Measurements from ENCODE around the gene ATP2B3. TPM values are rescaled to one million over a fixed set of nuclear protein-coding genes. Genes with fewer than 3 reads are reported as not detected.

ATP2B3 gene
- total RNA-seq, 2 experiments from 2014 or later: not detected

DNA sequence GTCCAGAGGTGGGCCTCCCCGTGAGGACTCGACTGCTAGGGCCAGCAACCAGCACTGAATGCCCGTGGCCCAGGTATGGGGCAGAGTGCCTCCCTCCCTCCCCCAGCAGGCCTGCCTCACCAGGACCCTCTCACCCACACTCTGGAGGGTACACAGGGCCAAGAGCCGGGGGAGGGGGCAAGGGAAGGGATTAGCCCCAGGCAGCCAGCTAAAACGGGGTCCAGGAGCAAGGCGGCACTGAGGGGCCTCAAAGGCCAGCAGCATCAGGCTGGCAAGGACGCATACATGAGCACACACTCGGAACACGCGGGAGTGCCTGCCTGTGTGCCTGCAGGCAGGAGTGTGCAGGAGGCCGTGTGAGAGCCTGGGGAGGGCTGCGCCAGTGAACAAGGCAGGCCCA, 111.2 kb downstream of the ATP2B3 start:
- ATAC-seq: no peak
- no peaks in the 10 kb centered on the region for H3K27me3 Mint-ChIP-seq

DNA sequence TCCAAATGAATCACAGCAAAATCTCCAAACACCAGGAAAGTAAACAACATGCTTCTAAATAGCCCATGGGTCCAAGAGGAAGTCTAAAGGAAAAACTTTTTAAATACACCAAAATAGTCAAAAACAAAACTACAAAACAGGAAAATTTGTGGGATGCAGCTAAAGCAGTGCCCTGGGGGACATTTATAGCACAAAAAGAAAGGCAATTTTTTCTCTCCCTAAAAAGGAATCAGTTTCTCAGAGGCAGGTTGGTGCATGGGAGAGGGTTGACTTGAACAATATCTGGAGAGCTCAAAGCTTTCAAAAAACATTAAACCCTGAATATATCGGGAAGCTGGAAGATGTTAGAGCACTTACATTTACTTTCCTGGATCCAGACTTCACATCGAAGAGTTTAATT, 113.9 kb downstream of the ATP2B3 start:
- ATAC-seq (no peak), DNase-seq (no peak)
- TF ChIP-seq, protein P1, sequence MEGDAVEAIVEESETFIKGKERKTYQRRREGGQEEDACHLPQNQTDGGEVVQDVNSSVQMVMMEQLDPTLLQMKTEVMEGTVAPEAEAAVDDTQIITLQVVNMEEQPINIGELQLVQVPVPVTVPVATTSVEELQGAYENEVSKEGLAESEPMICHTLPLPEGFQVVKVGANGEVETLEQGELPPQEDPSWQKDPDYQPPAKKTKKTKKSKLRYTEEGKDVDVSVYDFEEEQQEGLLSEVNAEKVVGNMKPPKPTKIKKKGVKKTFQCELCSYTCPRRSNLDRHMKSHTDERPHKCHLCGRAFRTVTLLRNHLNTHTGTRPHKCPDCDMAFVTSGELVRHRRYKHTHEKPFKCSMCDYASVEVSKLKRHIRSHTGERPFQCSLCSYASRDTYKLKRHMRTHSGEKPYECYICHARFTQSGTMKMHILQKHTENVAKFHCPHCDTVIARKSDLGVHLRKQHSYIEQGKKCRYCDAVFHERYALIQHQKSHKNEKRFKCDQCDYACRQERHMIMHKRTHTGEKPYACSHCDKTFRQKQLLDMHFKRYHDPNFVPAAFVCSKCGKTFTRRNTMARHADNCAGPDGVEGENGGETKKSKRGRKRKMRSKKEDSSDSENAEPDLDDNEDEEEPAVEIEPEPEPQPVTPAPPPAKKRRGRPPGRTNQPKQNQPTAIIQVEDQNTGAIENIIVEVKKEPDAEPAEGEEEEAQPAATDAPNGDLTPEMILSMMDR (IDR thresholded peaks at IDR 0.05): no peak
- Mint-ChIP-seq H3K4me1 (ENCODE audit: low read depth) (no peaks in the 10 kb centered on the region), H3K27me3 (no peaks in the 10 kb centered on the region), H3K36me3 (ENCODE audit: low read depth) (no peaks in the 10 kb centered on the region), H3K9me3 (peaks cover 4% of the 10 kb centered on the region), H3K4me3 (no peak overlapping the region), H3K27ac (no peak overlapping the region)
- ChIA-PET CTCF (interaction anchor here (1.0 to 2.0 kb wide), 3 partner anchors 10 to 91 kb away, joined by 3 to 7 read pairs (median 5); no protein-coding TSS in a partner anchor), POLR2A (no interaction called here)
- intact Hi-C loops (cut with micrococcal nuclease): no loop called here

More for the DNA sequence above, 111.2 kb downstream of the ATP2B3 start:
- H3K36me3 Mint-ChIP-seq (ENCODE audit: low read depth): no peaks in the 10 kb centered on the region
- intact Hi-C loops (cut with micrococcal nuclease): no loop called here
- H3K9me3 Mint-ChIP-seq: peaks cover 4% of the 10 kb centered on the region
- TF ChIP-seq, protein P1 (IDR thresholded peaks at IDR 0.05): no peak
- ChIA-PET POLR2A (no interaction called here), CTCF (no interaction called here)
- H3K4me3 Mint-ChIP-seq: no peak overlapping the region
- H3K4me1 Mint-ChIP-seq (ENCODE audit: low read depth): no peaks in the 10 kb centered on the region
- no peak overlapping the region for H3K27ac Mint-ChIP-seq
- no peak for DNase-seq

GRCh38 chrX:153631907-153632594, 114.6 kb downstream of the ATP2B3 start:
- Mint-ChIP-seq H3K9me3 (peaks cover 4% of the 10 kb centered on the region), H3K27me3 (no peaks in the 10 kb centered on the region), H3K4me1 (ENCODE audit: low read depth) (no peaks in the 10 kb centered on the region), H3K4me3 (no peak overlapping the region), H3K27ac (no peak overlapping the region), H3K36me3 (ENCODE audit: low read depth) (no peaks in the 10 kb centered on the region)
- TF ChIP-seq, protein P1 (IDR thresholded peaks at IDR 0.05): no peak
- POLR2A ChIA-PET: no interaction called here
- intact Hi-C loops (cut with micrococcal nuclease): no loop called here
- CTCF ChIA-PET: interaction anchor here (1.0 to 2.0 kb wide), 3 partner anchors 9 to 92 kb away, joined by 3 to 7 read pairs (median 5); no protein-coding TSS in a partner anchor
- DNase-seq (no peak), ATAC-seq (no peak)

Other genes starting within 250 kb of the ATP2B3 start
- not detected for gene PNMA6F, start 195.9 kb upstream of the ATP2B3 start, total RNA-seq
- gene ZNF275, start 183.5 kb upstream of the ATP2B3 start, total RNA-seq: 10 to 100 TPM; 14.2 to 14.7 TPM
- not detected for gene PNMA6E, start 116.3 kb upstream of the ATP2B3 start, total RNA-seq
- 1 to 10 TPM; 1.2 to 1.3 TPM for gene ZFP92, start 106.2 kb upstream of the ATP2B3 start, total RNA-seq
- 1 to 10 TPM in 1 of 2 experiments, under 1 TPM in 1; 0.78 to 1.4 TPM for gene TREX2, start 71.6 kb upstream of the ATP2B3 start, total RNA-seq
- gene HAUS7, start 47.1 kb upstream of the ATP2B3 start, total RNA-seq: 10 to 100 TPM; 47.2 to 58.8 TPM
- not detected for gene BGN, start 22.7 kb upstream of the ATP2B3 start, total RNA-seq
- gene CCNQ, start 81.5 kb downstream of the ATP2B3 start, total RNA-seq: 10 to 100 TPM; 18.5 to 21.3 TPM
- under 1 TPM in 1 of 2 experiments, not detected in 1; 0.14 TPM for gene DUSP9, start 129.6 kb downstream of the ATP2B3 start, total RNA-seq
- gene PNCK, start 156.2 kb downstream of the ATP2B3 start, total RNA-seq: 1 to 10 TPM in 1 of 2 experiments, under 1 TPM in 1; 0.70 to 1.1 TPM
- 1 to 10 TPM; 2.5 to 2.7 TPM for gene SLC6A8, start 170.3 kb downstream of the ATP2B3 start, total RNA-seq
- 100 to 1,000 TPM in 1 of 2 experiments, 10 to 100 TPM in 1; 97.6 to 102 TPM for gene BCAP31, start 206.7 kb downstream of the ATP2B3 start, total RNA-seq
- 1 to 10 TPM; 3.9 to 4.4 TPM for gene ABCD1, start 207.2 kb downstream of the ATP2B3 start, total RNA-seq
- gene PLXNB3, start 246.6 kb downstream of the ATP2B3 start, total RNA-seq: 1 to 10 TPM; 7.7 to 8.2 TPM

Data from activated CD8-positive, alpha-beta T cell treated with anti-CD3 and anti-CD28 coated beads for 36 hours (primary cell).